LNCaP clone FGC (cell line): ENCODE results near the gene TBCC.
"Not testable (repeated sequence)": the region's sequence is repeated elsewhere in the genome, so short reads cannot be mapped to it uniquely, and the experiment has no call there.

Source experiments
- DNase-seq: peaks from one replicate; pipeline ENCODE4 v3.0.0-alpha.2; 2011; ENCODE audit warnings: low read depth
- H3K4me3 ChIP-seq: 2 replicates; pipeline ENCODE4 v1.5.1; 2011; ENCODE audit warnings: mild to moderate bottlenecking, low read depth, low read length, control low read depth
- CTCF ChIP-seq: IDR thresholded peaks from 2 replicates; pipeline ENCODE4 v1.5.1; 2012; ENCODE audit warnings: mild to moderate bottlenecking; ENCODE audit not compliant: control insufficient read depth, insufficient read depth; ENCODE audit errors: extremely low read depth

The TBCC gene

GRCh38 chr6:42745083-42745639 is 742 bp downstream of the TBCC start:
- no peak for TF ChIP-seq CTCF
- no peak for DNase-seq
- H3K4me3 ChIP-seq: peak overlapping the region; percentile 88

- peak overlapping the region; percentile 88 for H3K4me3 ChIP-seq
- no peak for DNase-seq
- no peak for TF ChIP-seq CTCF
These were observed 1.5 kb downstream of the TBCC start for GRCh38 chr6:42744351-42744893.

- no peak for DNase-seq
- no peak for TF ChIP-seq CTCF
These were observed 3.6 kb downstream of the TBCC start for GRCh38 chr6:42742116-42742894.

GRCh38 chr6:42740725-42741124 is 5.2 kb downstream of the TBCC start:
- no peak for TF ChIP-seq CTCF
- no peak overlapping the region for H3K4me3 ChIP-seq
- DNase-seq: no peak

More at GRCh38 chr6:42742116-42742894, 3.6 kb downstream of the TBCC start:
- H3K4me3 ChIP-seq: no peak overlapping the region

GRCh38 chr6:42735976-42736375 is 9.9 kb downstream of the TBCC start:
- H3K4me3 ChIP-seq: no peak overlapping the region
- no peak for TF ChIP-seq CTCF
- DNase-seq: no peak

GRCh38 chr6:42733867-42734481 is 11.9 kb downstream of the TBCC start:
- DNase-seq, H3K4me3 ChIP-seq: not testable (repeated sequence)

GRCh38 chr6:42729731-42730130 is 16.2 kb downstream of the TBCC start:
- DNase-seq: no peak
- H3K4me3 ChIP-seq: no peak overlapping the region
- no peak for TF ChIP-seq CTCF
